HepG2 (cell line): ENCODE results near the gene PSAP. TPM values are rescaled to one million over a fixed set of nuclear protein-coding genes. Genes with fewer than 3 reads are reported as not detected.

ENCODE experiments used
- ATAC-seq: fragments of 200-7000 bp; cut with Tn5 transposase; 3 replicates; pipeline ENCODE4 v1.9.1; 2020; ENCODE audit warnings: mild to moderate bottlenecking, moderate library complexity
- BruUV-seq: library from RNA; stranded (reverse); fragments of 400-500 nt; replicated peaks from 2 replicates; lab custom pipeline; 2021; lab: Mats Ljungman, UMichigan
- CTCF ChIA-PET: fragments of 300-600 bp; formaldehyde crosslinking; extraction: SDS; loops from one replicate; lab custom pipeline; 2021; ENCODE audit warnings: low total read pairs, inconsistent platforms, low intra/inter-chr PET ratio; lab: Yijun Ruan, JAX
- POLR2A ChIA-PET: fragments of 350-600 bp; sonication (Branson Sonifier 250); formaldehyde crosslinking; loops from one replicate; lab custom pipeline; 2020; ENCODE audit warnings: antibody characterized with exemption, inconsistent platforms; lab: Yijun Ruan, JAX
- DNase-seq: peaks from one replicate; pipeline ENCODE4 v3.0.0-alpha.2; 2015; ENCODE audit warnings: low spot score
- FAIRE-seq: peaks from 3 replicates; lab custom pipeline; 2011; peaks lifted over from hg19 to GRCh38; lab: Jason Lieb, UNC
- H2AFZ ChIP-seq: one replicate; pipeline ENCODE4 v1.6.1; 2011; ENCODE audit warnings: low read length, inconsistent platforms
- H3K27ac ChIP-seq: fragments of 300-600 bp; 3 replicates; pipeline ENCODE4 v1.8.0; 2011; ENCODE audit warnings: mixed run types, mild to moderate bottlenecking, mixed read lengths, low read length, inconsistent platforms; ENCODE audit not compliant: insufficient read depth; ENCODE audit errors: extremely low read length
- H3K27me3 ChIP-seq, 2 experiments: fragments of 200-600 bp in 1 of 2; 2 replicates in 1 of 2; 3 replicates in 1 of 2; pipeline versions ENCODE4 v1.6.0 to v1.8.0; 2011; ENCODE audit warnings: low read length in 2 of 2, mild to moderate bottlenecking in 2 of 2, moderate library complexity in 2 of 2, inconsistent platforms in 1 of 2; ENCODE audit not compliant: insufficient read depth in 2 of 2, control insufficient read depth in 1 of 2
- H3K36me3 ChIP-seq, 2 experiments: fragments of 200-600 bp in 1 of 2; replicated peaks in 1 of 2; 2 replicates in 1 of 2; 3 replicates in 1 of 2; pipeline versions ENCODE4 v1.5.1 to v1.8.0; 2011; ENCODE audit warnings: low read length in 2 of 2, inconsistent platforms in 1 of 2; ENCODE audit not compliant: insufficient read depth in 2 of 2, control insufficient read depth in 1 of 2
- H3K4me1 ChIP-seq: 2 replicates; pipeline ENCODE4 v1.5.1; 2012; ENCODE audit warnings: low read length, inconsistent platforms; ENCODE audit not compliant: insufficient read depth
- H3K4me2 ChIP-seq: 2 replicates; pipeline ENCODE4 v1.6.0; 2011; ENCODE audit warnings: low read depth, low read length, inconsistent platforms
- H3K4me3 ChIP-seq, 3 experiments: fragments of 200-600 bp in 1 of 3; sonication (generic), shearing (Covaris generic) in 1 of 3; replicated peaks in 1 of 3; 2 replicates each; pipeline ENCODE4 v1.5.1; 2011 to 2016; ENCODE audit warnings: low read length in 3 of 3, inconsistent platforms in 2 of 3, low read depth in 2 of 3, mild to moderate bottlenecking in 2 of 3, control low read depth in 1 of 3, mixed read lengths in 1 of 3; ENCODE audit not compliant: insufficient read depth in 1 of 3
- H3K79me2 ChIP-seq: one replicate; pipeline ENCODE4 v1.6.1; 2011; ENCODE audit warnings: low read length, inconsistent platforms; ENCODE audit not compliant: insufficient read depth
- H3K9ac ChIP-seq: 2 replicates; pipeline ENCODE4 v1.6.0; 2011; ENCODE audit warnings: mild to moderate bottlenecking, low read depth, low read length, inconsistent platforms; ENCODE audit not compliant: insufficient read depth
- H3K9me3 ChIP-seq: 2 replicates; pipeline ENCODE4 v1.5.1; 2012; ENCODE audit warnings: mild to moderate bottlenecking, low read length
- H4K20me1 ChIP-seq: 2 replicates; pipeline ENCODE4 v1.6.0; 2011; ENCODE audit warnings: inconsistent platforms, mild to moderate bottlenecking, low read length, moderate library complexity; ENCODE audit not compliant: insufficient read depth
- ATM ChIP-seq: fragments of 450-650 bp; IDR thresholded peaks from 2 replicates; pipeline ENCODE4 v1.7.1; 2017; ENCODE audit warnings: mild to moderate bottlenecking, borderline replicate concordance
- CENPX ChIP-seq: sonication (generic); formaldehyde crosslinking; IDR thresholded peaks from 2 replicates; pipeline ENCODE4 v1.9.0; 2021; ENCODE audit warnings: mild to moderate bottlenecking, missing genetic modification reagents, moderate library complexity
- FOXA3 ChIP-seq: IDR thresholded peaks from 2 replicates; pipeline ENCODE4 v1.6.1; 2016; ENCODE audit warnings: missing genetic modification reagents, missing compliant biosample characterization
- KDM1A ChIP-seq: IDR thresholded peaks from 2 replicates; pipeline ENCODE4 v1.6.1; 2016; ENCODE audit warnings: missing compliant biosample characterization
- KMT2A ChIP-seq: sonication (generic); formaldehyde crosslinking; IDR thresholded peaks from 2 replicates; pipeline ENCODE4 v1.4.0; 2020; ENCODE audit warnings: missing genetic modification reagents
- NFATC3 ChIP-seq: sonication (generic); formaldehyde crosslinking; IDR thresholded peaks from 2 replicates; pipeline ENCODE4 v1.5.1; 2020; ENCODE audit warnings: mild to moderate bottlenecking, missing genetic modification reagents
- PAF1 ChIP-seq: IDR thresholded peaks from 2 replicates; pipeline ENCODE4 v1.6.1; 2016; ENCODE audit warnings: missing genetic modification reagents, missing compliant biosample characterization
- SOX5 ChIP-seq: IDR thresholded peaks from 2 replicates; pipeline ENCODE4 v1.6.1; 2016; ENCODE audit warnings: borderline replicate concordance
- ZNF546 ChIP-seq: sonication (generic); formaldehyde crosslinking; conservative IDR thresholded peaks from 2 replicates; pipeline ENCODE4 v1.8.1; 2023; ENCODE audit warnings: mild to moderate bottlenecking, missing genetic modification reagents
- ZNF572 ChIP-seq: sonication (generic); formaldehyde crosslinking; IDR thresholded peaks from 2 replicates; pipeline ENCODE4 v1.5.1; 2020; ENCODE audit warnings: mild to moderate bottlenecking, missing genetic modification reagents
- ZNF589 ChIP-seq: sonication (generic); formaldehyde crosslinking; conservative IDR thresholded peaks from 2 replicates; pipeline ENCODE4 v1.8.0; 2022; ENCODE audit warnings: mild to moderate bottlenecking, moderate library complexity, missing genetic modification reagents
- WGBS: methylation state at CpG from one replicate; pipeline ENCODE4 v1.1.6; 2017; ENCODE audit warnings: low lambda C conversion rate; 5-methylcytosine and 5-hydroxymethylcytosine counted together
- in situ Hi-C: cut with HindIII; loops from 2 replicates; pipeline ENCODE4 v1.10.0; 2017; ENCODE audit warnings: low pct_unique_long_range_greater_than_20kb; ENCODE audit not compliant: extremely low pct_ligation_motif_present
- intact Hi-C: fragments of 100-400 bp; cut with micrococcal nuclease; formaldehyde crosslinking; loops from one replicate; pipeline ENCODE4 v1.10.0; 2022; ENCODE audit not compliant: unreplicated experiment
- polyA plus RNA-seq, 8 experiments: library from polyadenylated mRNA; depleted of rRNA in 3 of 8; stranded (reverse) in 7 of 8; unstranded in 1 of 8; fragments of >200 nt; fragmentation: Illumina TruSeq in 4 of 8; extraction: Trizol in 4 of 8; gene quantifications; 2 replicates each; pipeline versions ENCODE4 v1.2.1 to v1.2.3, GENCODE V29; 2011 to 2016; ENCODE audit warnings: low read depth in 4 of 8, missing spikeins in 1 of 8, mixed read lengths in 1 of 8; ENCODE audit not compliant: insufficient read depth in 1 of 8
- total RNA-seq, 5 experiments: library from RNA; depleted of rRNA; stranded (reverse); fragments of >200 nt; fragmentation: Illumina TruSeq; extraction: Trizol; gene quantifications; 2 replicates each; pipeline ENCODE4 v1.2.3, GENCODE V29; 2016; ENCODE audit warnings: low read depth in 1 of 5
- TF ChIP-seq, protein P1 (sequence below): sonication (generic); formaldehyde crosslinking; IDR thresholded peaks from 2 replicates; pipeline ENCODE4 v1.9.0; 2021; ENCODE audit warnings: missing genetic modification reagents, borderline replicate concordance
- TF ChIP-seq, protein P2 (sequence below): IDR thresholded peaks from 2 replicates; pipeline ENCODE4 v1.6.1; 2016; ENCODE audit warnings: low read depth, control low read depth
- TF ChIP-seq, protein P3 (sequence below): sonication (generic); formaldehyde crosslinking; IDR thresholded peaks from 2 replicates; pipeline ENCODE4 v1.4.0; 2020; ENCODE audit warnings: missing genetic modification reagents
- TF ChIP-seq, protein P4 (sequence below): sonication (generic); formaldehyde crosslinking; IDR thresholded peaks from 2 replicates; pipeline ENCODE4 v1.4.0; 2020; ENCODE audit warnings: missing genetic modification reagents

Gene PSAP
- total and polyA plus RNA-seq, 2 of the 13 experiments (the other 11 are each of a cell fraction or from before 2014, with no cell fraction given): 323 to 643 TPM

DNA sequence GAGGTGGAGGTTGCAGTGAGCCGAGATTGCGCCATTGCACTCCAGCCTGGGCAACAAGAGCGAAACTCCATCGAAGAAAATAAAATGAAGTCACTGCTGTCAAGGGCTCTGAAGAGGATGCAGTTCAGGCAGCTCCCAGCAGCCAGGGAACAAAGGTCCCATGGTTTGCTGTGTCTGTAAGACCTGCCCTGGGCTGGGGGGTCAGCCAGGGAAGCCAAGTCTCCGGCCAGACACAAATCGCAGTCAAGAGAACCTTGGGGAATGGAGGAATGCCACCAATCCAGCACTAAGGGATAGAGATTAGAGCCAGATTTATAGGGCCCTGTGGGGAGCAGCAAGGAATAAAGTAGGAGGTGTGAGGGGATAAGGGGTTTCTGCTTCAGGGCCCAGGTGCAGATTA is 48.8 kb downstream of the PSAP start (continued):
- no peak for TF ChIP-seq KMT2A (CRISPR knock-in tag)
- no peak for TF ChIP-seq ZNF589
- TF ChIP-seq, protein P1, sequence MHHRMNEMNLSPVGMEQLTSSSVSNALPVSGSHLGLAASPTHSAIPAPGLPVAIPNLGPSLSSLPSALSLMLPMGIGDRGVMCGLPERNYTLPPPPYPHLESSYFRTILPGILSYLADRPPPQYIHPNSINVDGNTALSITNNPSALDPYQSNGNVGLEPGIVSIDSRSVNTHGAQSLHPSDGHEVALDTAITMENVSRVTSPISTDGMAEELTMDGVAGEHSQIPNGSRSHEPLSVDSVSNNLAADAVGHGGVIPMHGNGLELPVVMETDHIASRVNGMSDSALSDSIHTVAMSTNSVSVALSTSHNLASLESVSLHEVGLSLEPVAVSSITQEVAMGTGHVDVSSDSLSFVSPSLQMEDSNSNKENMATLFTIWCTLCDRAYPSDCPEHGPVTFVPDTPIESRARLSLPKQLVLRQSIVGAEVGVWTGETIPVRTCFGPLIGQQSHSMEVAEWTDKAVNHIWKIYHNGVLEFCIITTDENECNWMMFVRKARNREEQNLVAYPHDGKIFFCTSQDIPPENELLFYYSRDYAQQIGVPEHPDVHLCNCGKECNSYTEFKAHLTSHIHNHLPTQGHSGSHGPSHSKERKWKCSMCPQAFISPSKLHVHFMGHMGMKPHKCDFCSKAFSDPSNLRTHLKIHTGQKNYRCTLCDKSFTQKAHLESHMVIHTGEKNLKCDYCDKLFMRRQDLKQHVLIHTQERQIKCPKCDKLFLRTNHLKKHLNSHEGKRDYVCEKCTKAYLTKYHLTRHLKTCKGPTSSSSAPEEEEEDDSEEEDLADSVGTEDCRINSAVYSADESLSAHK (CRISPR knock-in tag): no peak
- TF ChIP-seq NFATC3 (CRISPR knock-in tag): no peak

DNA sequence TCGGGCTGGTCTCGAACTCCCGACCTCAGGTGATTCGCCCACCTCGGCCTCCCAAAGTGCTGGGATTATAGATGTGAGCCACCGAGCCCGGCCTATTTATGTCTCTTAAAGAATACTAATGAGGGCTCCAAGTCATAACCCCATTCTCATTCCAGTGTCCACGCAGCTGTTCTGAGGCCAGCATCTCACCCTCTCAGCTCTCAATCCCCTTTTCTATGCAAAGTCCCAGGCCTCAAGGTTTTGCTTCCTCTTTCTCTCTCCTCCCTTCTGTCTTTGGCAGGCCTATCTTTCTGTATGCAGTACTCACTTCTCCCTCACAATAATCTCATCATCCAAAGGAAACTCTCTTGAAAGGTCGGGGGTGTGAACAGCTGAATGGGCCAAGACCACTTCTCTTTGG is 49.7 kb downstream of the PSAP start:
- H3K36me3 ChIP-seq: no peaks in the 10 kb centered on the region
- CTCF ChIA-PET: no interaction called here
- H2AFZ ChIP-seq: no peak overlapping the region
- H3K27me3 ChIP-seq: peaks cover 5 to 14% of the 10 kb centered on the region in 2 experiments; a peak in 4 of 5 replicates
- DNase-seq (no peak), ATAC-seq (no peak), FAIRE-seq (no peak)
- no peak overlapping the region for H3K9ac ChIP-seq
- no peak overlapping the region for H3K4me2 ChIP-seq
- intact Hi-C loops: no loop called here
- H3K4me3 ChIP-seq: no peak overlapping the region
- POLR2A ChIA-PET: no interaction called here
- no peaks in the 10 kb centered on the region for H3K9me3 ChIP-seq
- H3K4me1 ChIP-seq: peaks cover 16% of the 10 kb centered on the region
- WGBS: 65% methylated on average over 9 of the region's 9 CpGs
- BruUV-seq: no TSS peak
- H4K20me1 ChIP-seq: no peaks in the 10 kb centered on the region
- no peak overlapping the region for H3K27ac ChIP-seq
- H3K79me2 ChIP-seq: no peaks in the 10 kb centered on the region
- in situ Hi-C loops: no loop called here
- no peak for TF ChIP-seq ZNF546 (CRISPR knock-in tag)
- TF ChIP-seq CENPX: no peak
- TF ChIP-seq, protein P2, sequence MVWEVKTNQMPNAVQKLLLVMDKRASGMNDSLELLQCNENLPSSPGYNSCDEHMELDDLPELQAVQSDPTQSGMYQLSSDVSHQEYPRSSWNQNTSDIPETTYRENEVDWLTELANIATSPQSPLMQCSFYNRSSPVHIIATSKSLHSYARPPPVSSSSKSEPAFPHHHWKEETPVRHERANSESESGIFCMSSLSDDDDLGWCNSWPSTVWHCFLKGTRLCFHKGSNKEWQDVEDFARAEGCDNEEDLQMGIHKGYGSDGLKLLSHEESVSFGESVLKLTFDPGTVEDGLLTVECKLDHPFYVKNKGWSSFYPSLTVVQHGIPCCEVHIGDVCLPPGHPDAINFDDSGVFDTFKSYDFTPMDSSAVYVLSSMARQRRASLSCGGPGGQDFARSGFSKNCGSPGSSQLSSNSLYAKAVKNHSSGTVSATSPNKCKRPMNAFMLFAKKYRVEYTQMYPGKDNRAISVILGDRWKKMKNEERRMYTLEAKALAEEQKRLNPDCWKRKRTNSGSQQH (CRISPR knock-in tag): no peak
- no peak for TF ChIP-seq FOXA3 (CRISPR knock-in tag)
- no peak for TF ChIP-seq ZNF572
- TF ChIP-seq, protein P3, sequence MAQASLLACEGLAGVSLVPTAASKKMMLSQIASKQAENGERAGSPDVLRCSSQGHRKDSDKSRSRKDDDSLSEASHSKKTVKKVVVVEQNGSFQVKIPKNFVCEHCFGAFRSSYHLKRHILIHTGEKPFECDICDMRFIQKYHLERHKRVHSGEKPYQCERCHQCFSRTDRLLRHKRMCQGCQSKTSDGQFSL: no peak
- no peak for TF ChIP-seq ATM
- no peak for TF ChIP-seq PAF1
- no peak for TF ChIP-seq KDM1A (CRISPR knock-in tag)
- TF ChIP-seq, protein P4, sequence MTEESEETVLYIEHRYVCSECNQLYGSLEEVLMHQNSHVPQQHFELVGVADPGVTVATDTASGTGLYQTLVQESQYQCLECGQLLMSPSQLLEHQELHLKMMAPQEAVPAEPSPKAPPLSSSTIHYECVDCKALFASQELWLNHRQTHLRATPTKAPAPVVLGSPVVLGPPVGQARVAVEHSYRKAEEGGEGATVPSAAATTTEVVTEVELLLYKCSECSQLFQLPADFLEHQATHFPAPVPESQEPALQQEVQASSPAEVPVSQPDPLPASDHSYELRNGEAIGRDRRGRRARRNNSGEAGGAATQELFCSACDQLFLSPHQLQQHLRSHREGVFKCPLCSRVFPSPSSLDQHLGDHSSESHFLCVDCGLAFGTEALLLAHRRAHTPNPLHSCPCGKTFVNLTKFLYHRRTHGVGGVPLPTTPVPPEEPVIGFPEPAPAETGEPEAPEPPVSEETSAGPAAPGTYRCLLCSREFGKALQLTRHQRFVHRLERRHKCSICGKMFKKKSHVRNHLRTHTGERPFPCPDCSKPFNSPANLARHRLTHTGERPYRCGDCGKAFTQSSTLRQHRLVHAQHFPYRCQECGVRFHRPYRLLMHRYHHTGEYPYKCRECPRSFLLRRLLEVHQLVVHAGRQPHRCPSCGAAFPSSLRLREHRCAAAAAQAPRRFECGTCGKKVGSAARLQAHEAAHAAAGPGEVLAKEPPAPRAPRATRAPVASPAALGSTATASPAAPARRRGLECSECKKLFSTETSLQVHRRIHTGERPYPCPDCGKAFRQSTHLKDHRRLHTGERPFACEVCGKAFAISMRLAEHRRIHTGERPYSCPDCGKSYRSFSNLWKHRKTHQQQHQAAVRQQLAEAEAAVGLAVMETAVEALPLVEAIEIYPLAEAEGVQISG: no peak
- no peak for TF ChIP-seq SOX5 (CRISPR knock-in tag)
